ENCODE results near the gene FOXI1. TPM values are rescaled to one million over a fixed set of nuclear protein-coding genes. Genes with fewer than 3 reads are reported as not detected.

Gene FOXI1
- total and polyA plus RNA-seq, 2 donors from 2014 or later: 5.1 to 48.5 TPM

- DNase-seq: no peak
- Histone ChIP-seq H3K27ac (ENCODE audit: low read depth in 2 of 2, low read length in 2 of 2) (no peak overlapping the region), H3K9me3 (ENCODE audit: control insufficient read depth in 2 of 3, insufficient read depth in 1 of 3, low read length in 3 of 3) (no peaks in the 10 kb centered on the region), H3K9ac (ENCODE audit: low read length in 3 of 3) (no peak overlapping the region), H3K4me1 (ENCODE audit: control insufficient read depth in 2 of 3, insufficient read depth in 2 of 3, low read depth in 1 of 3, low read length in 3 of 3) (no peaks in the 10 kb centered on the region), H3K36me3 (ENCODE audit: control insufficient read depth in 2 of 3, insufficient read depth in 3 of 3, low read length in 3 of 3) (no peaks in the 10 kb centered on the region), H3K4me3 (ENCODE audit: low read length in 3 of 3) (no peak overlapping the region), H3K27me3 (ENCODE audit: control insufficient read depth, insufficient read depth, low read length) (no peaks in the 10 kb centered on the region)
- TF ChIP-seq, protein P1, sequence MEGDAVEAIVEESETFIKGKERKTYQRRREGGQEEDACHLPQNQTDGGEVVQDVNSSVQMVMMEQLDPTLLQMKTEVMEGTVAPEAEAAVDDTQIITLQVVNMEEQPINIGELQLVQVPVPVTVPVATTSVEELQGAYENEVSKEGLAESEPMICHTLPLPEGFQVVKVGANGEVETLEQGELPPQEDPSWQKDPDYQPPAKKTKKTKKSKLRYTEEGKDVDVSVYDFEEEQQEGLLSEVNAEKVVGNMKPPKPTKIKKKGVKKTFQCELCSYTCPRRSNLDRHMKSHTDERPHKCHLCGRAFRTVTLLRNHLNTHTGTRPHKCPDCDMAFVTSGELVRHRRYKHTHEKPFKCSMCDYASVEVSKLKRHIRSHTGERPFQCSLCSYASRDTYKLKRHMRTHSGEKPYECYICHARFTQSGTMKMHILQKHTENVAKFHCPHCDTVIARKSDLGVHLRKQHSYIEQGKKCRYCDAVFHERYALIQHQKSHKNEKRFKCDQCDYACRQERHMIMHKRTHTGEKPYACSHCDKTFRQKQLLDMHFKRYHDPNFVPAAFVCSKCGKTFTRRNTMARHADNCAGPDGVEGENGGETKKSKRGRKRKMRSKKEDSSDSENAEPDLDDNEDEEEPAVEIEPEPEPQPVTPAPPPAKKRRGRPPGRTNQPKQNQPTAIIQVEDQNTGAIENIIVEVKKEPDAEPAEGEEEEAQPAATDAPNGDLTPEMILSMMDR (IDR thresholded peaks at IDR 0.05; ENCODE audit: borderline replicate concordance, extremely low read depth, insufficient read depth): no peak
- intact Hi-C loops (cut with DNase I): no loop called here
- FAIRE-seq: no peak
Measured at GRCh38 chr5:170145462-170145861, 39.8 kb downstream of the FOXI1 start.

GRCh38 chr5:170147051-170147752 lies 41.5 kb downstream of the FOXI1 start:
- Histone ChIP-seq H3K9ac (ENCODE audit: low read length in 3 of 3) (no peak overlapping the region), H3K27me3 (ENCODE audit: control insufficient read depth, insufficient read depth, low read length) (no peaks in the 10 kb centered on the region), H3K36me3 (ENCODE audit: control insufficient read depth in 2 of 3, insufficient read depth in 3 of 3, low read length in 3 of 3) (no peaks in the 10 kb centered on the region), H3K4me3 (ENCODE audit: low read length in 3 of 3) (no peak overlapping the region), H3K27ac (ENCODE audit: low read depth in 2 of 2, low read length in 2 of 2) (no peak overlapping the region), H3K4me1 (ENCODE audit: control insufficient read depth in 2 of 3, insufficient read depth in 2 of 3, low read depth in 1 of 3, low read length in 3 of 3) (peaks cover 0 to 2% (median 0%) of the 10 kb centered on the region in 3 donors), H3K9me3 (ENCODE audit: control insufficient read depth in 2 of 3, insufficient read depth in 1 of 3, low read length in 3 of 3) (no peaks in the 10 kb centered on the region)
- TF ChIP-seq, protein P1 (IDR thresholded peaks at IDR 0.05; ENCODE audit: borderline replicate concordance, extremely low read depth, insufficient read depth): no peak
- intact Hi-C loops (cut with DNase I): no loop called here
- DNase-seq (peak in 1 of 5 donors; percentile 6), FAIRE-seq (no peak)

DNA sequence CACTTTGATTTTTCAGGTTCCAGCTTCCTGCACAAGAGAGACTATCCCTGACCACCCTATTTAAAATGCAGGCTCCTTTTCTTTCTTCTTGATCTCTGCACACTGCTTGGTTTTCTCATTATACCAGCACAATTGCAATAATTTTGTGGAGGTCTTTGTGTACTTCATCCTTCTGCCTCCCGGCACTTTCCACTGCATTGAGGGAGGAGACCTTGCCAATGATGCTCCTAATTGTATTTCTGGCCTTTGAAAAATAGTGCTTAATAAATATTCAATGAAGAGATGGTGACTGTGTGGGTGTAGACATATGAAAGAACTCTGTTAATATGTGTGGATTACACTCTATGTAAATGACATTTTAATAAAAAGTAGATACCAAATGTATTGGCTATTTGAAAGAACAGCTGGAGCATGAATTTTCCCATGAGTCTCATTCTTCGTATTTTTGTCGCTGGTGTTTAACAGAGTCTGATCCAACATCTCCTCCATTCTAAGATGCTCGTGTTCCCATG lies 42.1 kb downstream of the FOXI1 start:
- Histone ChIP-seq H3K9me3 (ENCODE audit: control insufficient read depth in 2 of 3, insufficient read depth in 1 of 3, low read length in 3 of 3) (no peaks in the 10 kb centered on the region), H3K4me3 (ENCODE audit: low read length in 3 of 3) (no peak overlapping the region), H3K4me1 (ENCODE audit: control insufficient read depth in 2 of 3, insufficient read depth in 2 of 3, low read depth in 1 of 3, low read length in 3 of 3) (peaks cover 0 to 2% (median 0%) of the 10 kb centered on the region in 3 donors), H3K36me3 (ENCODE audit: control insufficient read depth in 2 of 3, insufficient read depth in 3 of 3, low read length in 3 of 3) (no peaks in the 10 kb centered on the region), H3K27ac (ENCODE audit: low read depth in 2 of 2, low read length in 2 of 2) (no peak overlapping the region), H3K9ac (ENCODE audit: low read length in 3 of 3) (no peak overlapping the region), H3K27me3 (ENCODE audit: control insufficient read depth, insufficient read depth, low read length) (no peaks in the 10 kb centered on the region)
- FAIRE-seq: no peak
- TF ChIP-seq, protein P1 (IDR thresholded peaks at IDR 0.05; ENCODE audit: borderline replicate concordance, extremely low read depth, insufficient read depth): no peak
- DNase-seq: no peak
- intact Hi-C loops (cut with DNase I): no loop called here
